Testis (tissue), 3 donors: ENCODE data around the gene TRABD2B. TPM values are rescaled to one million over a fixed set of nuclear protein-coding genes. Genes with fewer than 3 reads are reported as not detected.

Experiments
- DNase-seq: peaks from one replicate; pipeline ENCODE4 v3.0.0-alpha.2; 2019
- H3K27ac ChIP-seq, 2 donors: fragments of 200-600 bp; sonication (generic); one replicate each; pipeline ENCODE4 v1.5.1; 2019
- H3K27me3 ChIP-seq: fragments of 200-600 bp; sonication (generic); one replicate; pipeline ENCODE4 v1.5.1; 2019
- H3K36me3 ChIP-seq: fragments of 200-600 bp; sonication (generic); one replicate; pipeline ENCODE4 v1.5.1; 2017; ENCODE audit warnings: low read depth; ENCODE audit errors: missing control alignments
- H3K4me1 ChIP-seq: fragments of 200-600 bp; sonication (generic); one replicate; pipeline ENCODE4 v1.5.1; 2019
- H3K4me3 ChIP-seq, 2 donors: fragments of 200-600 bp; sonication (generic); one replicate each; pipeline ENCODE4 v1.5.1; 2017 to 2019
- H3K9me3 ChIP-seq: fragments of 200-600 bp; sonication (generic); one replicate; pipeline ENCODE4 v1.5.1; 2017
- POLR2A ChIP-seq: fragments of 450-650 bp; IDR thresholded peaks from one replicate; pipeline ENCODE4 v1.6.1; 2017; ENCODE audit warnings: antibody characterized with exemption, mild to moderate bottlenecking, moderate library complexity
- WGBS, 2 donors: methylation state at CpG; one replicate each; pipeline ENCODE4 v1.1.5; 2018; 5-methylcytosine and 5-hydroxymethylcytosine counted together
- intact Hi-C: fragments of 100-400 bp; cut with DNase I; formaldehyde crosslinking; loops from one replicate; pipeline ENCODE4 v1.15.1; 2023; ENCODE audit warnings: low total_unique reads
- polyA plus RNA-seq: library from polyadenylated mRNA; stranded (reverse); fragments of 350-450 nt; fragmentation: Illumina TruSeq; extraction: RNeasy Lipid Tissue Mini Kit (QIAGEN cat#74804); gene quantifications from one replicate; pipeline ENCODE4 v1.2.3, GENCODE V29; 2014; ENCODE audit warnings: low read depth, low replicate concordance; ENCODE audit not compliant: insufficient read depth
- total RNA-seq, 2 donors: library from RNA; depleted of rRNA; stranded (reverse); fragments of >200 nt; gene quantifications; one replicate each; pipeline ENCODE4 v1.2.3, GENCODE V29; 2016
- TF ChIP-seq, protein P1 (sequence below), 3 experiments: fragments of 450-650 bp in 2 of 3; fragments of 200-600 bp in 1 of 3; sonication (generic) in 1 of 3; IDR thresholded peaks; one replicate each; pipeline ENCODE4 v1.5.1; 2016 to 2019; ENCODE audit warnings: antibody characterized with exemption in 3 of 3, mild to moderate bottlenecking in 2 of 3, moderate library complexity in 1 of 3

The TRABD2B gene
- total and polyA plus RNA-seq, 3 donors from 2014 or later: 1.9 to 2.7 (median 2.0) TPM

DNA sequence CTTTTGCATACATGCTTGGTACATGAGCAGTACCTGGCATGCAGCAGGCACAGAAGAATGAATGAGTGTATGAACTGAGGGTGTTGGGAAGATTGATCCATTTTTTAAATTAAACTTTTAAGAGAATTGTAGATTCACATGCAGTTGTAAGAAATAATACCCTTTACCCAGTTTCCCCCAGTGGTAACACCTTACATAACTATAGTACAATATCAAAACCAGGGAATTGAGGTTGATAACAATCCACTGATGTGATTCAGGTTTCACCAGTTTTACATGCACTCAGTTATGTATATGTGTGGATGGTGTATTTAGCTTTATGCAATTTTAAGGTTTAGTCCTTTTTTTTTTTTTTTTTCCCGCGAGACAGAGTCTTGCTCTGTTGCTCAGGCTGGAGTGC is 20.5 kb downstream of the TRABD2B start:
- DNase-seq: no peak
- H3K27me3 ChIP-seq: no peaks in the 10 kb centered on the region
- H3K4me1 ChIP-seq: no peaks in the 10 kb centered on the region
- intact Hi-C loops: no loop called here
- no peaks in the 10 kb centered on the region for H3K36me3 ChIP-seq
- no peak overlapping the region for H3K4me3 ChIP-seq
- 91 to 95% methylated on average over 2 of the region's 2 CpGs for WGBS, 2 donors
- no peak overlapping the region for H3K27ac ChIP-seq
- no peaks in the 10 kb centered on the region for H3K9me3 ChIP-seq
- TF ChIP-seq, protein P1, sequence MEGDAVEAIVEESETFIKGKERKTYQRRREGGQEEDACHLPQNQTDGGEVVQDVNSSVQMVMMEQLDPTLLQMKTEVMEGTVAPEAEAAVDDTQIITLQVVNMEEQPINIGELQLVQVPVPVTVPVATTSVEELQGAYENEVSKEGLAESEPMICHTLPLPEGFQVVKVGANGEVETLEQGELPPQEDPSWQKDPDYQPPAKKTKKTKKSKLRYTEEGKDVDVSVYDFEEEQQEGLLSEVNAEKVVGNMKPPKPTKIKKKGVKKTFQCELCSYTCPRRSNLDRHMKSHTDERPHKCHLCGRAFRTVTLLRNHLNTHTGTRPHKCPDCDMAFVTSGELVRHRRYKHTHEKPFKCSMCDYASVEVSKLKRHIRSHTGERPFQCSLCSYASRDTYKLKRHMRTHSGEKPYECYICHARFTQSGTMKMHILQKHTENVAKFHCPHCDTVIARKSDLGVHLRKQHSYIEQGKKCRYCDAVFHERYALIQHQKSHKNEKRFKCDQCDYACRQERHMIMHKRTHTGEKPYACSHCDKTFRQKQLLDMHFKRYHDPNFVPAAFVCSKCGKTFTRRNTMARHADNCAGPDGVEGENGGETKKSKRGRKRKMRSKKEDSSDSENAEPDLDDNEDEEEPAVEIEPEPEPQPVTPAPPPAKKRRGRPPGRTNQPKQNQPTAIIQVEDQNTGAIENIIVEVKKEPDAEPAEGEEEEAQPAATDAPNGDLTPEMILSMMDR (IDR thresholded peaks at IDR 0.05): no peak
- no peak for TF ChIP-seq POLR2A

DNA sequence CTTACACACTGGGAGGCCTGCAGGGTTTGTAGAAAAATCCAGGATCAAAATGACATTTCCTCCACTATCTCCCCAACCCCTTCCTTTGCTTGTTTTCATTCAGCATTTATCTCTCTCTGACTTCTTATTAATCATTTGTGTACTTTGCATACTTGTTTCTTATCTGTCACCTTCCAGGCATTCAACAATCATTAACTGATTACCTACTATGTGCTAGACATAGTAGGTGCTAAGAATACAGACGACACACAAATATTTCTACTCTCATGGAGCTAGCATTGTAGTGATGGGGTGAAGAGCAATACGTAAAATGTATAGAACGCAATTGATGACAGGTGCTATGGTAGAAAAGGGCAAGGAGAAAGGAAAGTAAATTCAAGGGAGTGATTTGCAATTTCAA is 20.9 kb downstream of the TRABD2B start:
- Histone ChIP-seq H3K27ac (no peak overlapping the region), H3K36me3 (no peaks in the 10 kb centered on the region), H3K4me3 (no peak overlapping the region), H3K27me3 (no peaks in the 10 kb centered on the region), H3K9me3 (no peaks in the 10 kb centered on the region), H3K4me1 (no peaks in the 10 kb centered on the region)
- no peak for TF ChIP-seq POLR2A
- TF ChIP-seq, protein P1 (IDR thresholded peaks at IDR 0.05): no peak
- DNase-seq: no peak
- 68 to 95% methylated on average over 3 of the region's 3 CpGs for WGBS, 2 donors
- intact Hi-C loops: no loop called here

DNA sequence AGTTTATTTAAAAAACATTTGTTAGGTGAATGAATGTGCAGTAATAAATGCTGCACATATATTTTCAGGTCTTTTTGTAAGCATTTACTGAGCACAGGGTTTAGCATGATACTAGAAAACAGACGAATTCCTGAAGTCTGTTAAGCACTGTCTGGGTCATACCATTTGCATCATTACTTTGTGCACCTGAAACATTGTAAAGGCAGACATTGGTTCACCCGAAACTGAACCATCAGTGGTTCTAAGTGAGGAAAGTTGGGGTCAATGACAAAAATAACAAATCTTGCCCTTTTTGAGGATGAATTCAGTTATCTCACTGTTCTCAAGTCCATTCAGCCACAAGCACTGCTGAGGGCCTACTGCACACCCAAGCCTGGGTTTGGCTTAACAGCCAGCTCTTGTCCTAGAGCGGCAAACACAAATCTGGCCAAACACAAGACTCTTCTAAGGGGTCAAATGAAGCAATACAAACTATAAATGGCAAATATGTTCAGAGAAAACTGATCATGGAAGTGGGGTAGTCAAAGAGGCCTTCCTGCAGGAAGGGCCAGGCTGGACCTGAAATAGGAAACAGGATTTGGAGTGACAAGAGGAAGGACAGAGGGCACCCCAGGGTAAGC is 21.8 kb downstream of the TRABD2B start:
- no peak for TF ChIP-seq POLR2A
- TF ChIP-seq, protein P1 (IDR thresholded peaks at IDR 0.05): no peak
- DNase-seq: no peak
- Histone ChIP-seq H3K4me3 (no peak overlapping the region), H3K27me3 (no peaks in the 10 kb centered on the region), H3K36me3 (no peaks in the 10 kb centered on the region), H3K27ac (no peak overlapping the region), H3K4me1 (no peaks in the 10 kb centered on the region), H3K9me3 (no peaks in the 10 kb centered on the region)
- intact Hi-C loops: no loop called here
- 71 to 91% methylated on average over 3 of the region's 3 CpGs for WGBS, 2 donors

DNA sequence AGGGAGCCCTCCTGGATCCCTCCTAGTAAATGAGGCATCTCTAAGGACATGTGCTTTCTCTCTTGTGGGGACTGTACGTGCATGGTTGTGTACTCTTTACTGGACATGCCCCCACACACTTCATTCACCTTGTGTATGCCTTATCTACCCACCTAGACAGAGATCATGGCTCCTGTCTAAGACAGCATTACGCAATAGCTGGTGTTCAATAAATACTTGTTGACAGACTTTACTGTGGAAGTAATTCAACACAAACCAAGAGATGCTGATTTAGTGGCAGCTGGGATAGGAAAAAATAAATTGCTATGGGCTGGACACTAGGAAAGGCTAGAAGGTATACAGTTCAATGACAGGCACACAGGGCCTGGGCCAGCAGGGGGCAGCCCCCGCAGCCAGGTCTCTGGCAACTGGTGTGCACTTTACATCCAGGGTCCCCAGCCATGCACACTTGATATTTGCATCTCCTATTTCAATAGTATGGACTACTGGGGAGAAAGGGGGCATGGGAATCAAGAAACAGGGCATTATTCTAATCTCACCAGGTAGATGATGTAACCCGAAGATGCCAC is 24.2 kb downstream of the TRABD2B start:
- no peaks in the 10 kb centered on the region for H3K4me1 ChIP-seq
- H3K27ac ChIP-seq: no peak overlapping the region
- H3K9me3 ChIP-seq: no peaks in the 10 kb centered on the region
- H3K4me3 ChIP-seq: no peak overlapping the region
- H3K36me3 ChIP-seq: no peaks in the 10 kb centered on the region
- no peak for TF ChIP-seq POLR2A
- TF ChIP-seq, protein P1 (IDR thresholded peaks at IDR 0.05): peak in 1 of 3 experiments; percentile 27
- peak; percentile 22 for DNase-seq
- H3K27me3 ChIP-seq: no peaks in the 10 kb centered on the region
- 82 to 98% methylated on average over 4 of the region's 4 CpGs for WGBS, 2 donors
- intact Hi-C loops: no loop called here
